H1 (cell line): ENCODE measurements around the gene NSF. TPM values are rescaled to one million over a fixed set of nuclear protein-coding genes. Genes with fewer than 3 reads are reported as not detected.
A peak's percentile ranks its signal among the peaks of the same experiment; 100 is the strongest.

Experiments
- CTCF ChIA-PET: fragments of 300-600 bp; sonication (Branson Sonifier 250); formaldehyde crosslinking; loops from one replicate; lab custom pipeline; 2021; ENCODE audit not compliant: partially characterized antibody; lab: Charles Lee
- POLR2A ChIA-PET: fragments of 300-600 bp; sonication (Branson Sonifier 250); formaldehyde crosslinking; loops from one replicate; lab custom pipeline; 2021; ENCODE audit warnings: inconsistent platforms; ENCODE audit not compliant: partially characterized antibody; lab: Charles Lee
- DNase-seq, 2 experiments: peaks; one replicate each; pipeline versions ENCODE4 v3.0.0 to v3.0.0-alpha.2; 2010 to 2022; ENCODE audit warnings: low spot score in 2 of 2, low read depth in 1 of 2, mixed read lengths in 1 of 2
- FAIRE-seq: peaks from 2 replicates; lab custom pipeline; 2011; peaks lifted over from hg19 to GRCh38; lab: Jason Lieb, UNC
- H2AFZ ChIP-seq: 2 replicates; pipeline ENCODE4 v1.8.1; 2012; ENCODE audit warnings: low read length, inconsistent platforms
- H2AK5ac ChIP-seq: 2 replicates; pipeline ENCODE4 v1.6.1; 2013; ENCODE audit warnings: low read depth, low read length
- H2BK120ac ChIP-seq: replicated peaks from 2 replicates; pipeline ENCODE3; 2013; ENCODE audit warnings: low read depth, low read length, inconsistent platforms
- H2BK12ac ChIP-seq: 2 replicates; pipeline ENCODE4 v1.6.1; 2013; ENCODE audit warnings: low read depth, low read length
- H2BK15ac ChIP-seq: 2 replicates; pipeline ENCODE4 v1.6.1; 2013; ENCODE audit warnings: low read length
- H2BK20ac ChIP-seq: 2 replicates; pipeline ENCODE4 v1.6.1; 2013; ENCODE audit warnings: low read length
- H2BK5ac ChIP-seq: 2 replicates; pipeline ENCODE4 v1.6.1; 2013; ENCODE audit warnings: low read depth, low read length
- H3K14ac ChIP-seq: 2 replicates; pipeline ENCODE4 v1.6.1; 2013; ENCODE audit warnings: inconsistent platforms; ENCODE audit not compliant: insufficient read length
- H3K18ac ChIP-seq: 2 replicates; pipeline ENCODE4 v1.6.1; 2013; ENCODE audit warnings: low read length; ENCODE audit errors: extremely low read depth
- H3K23ac ChIP-seq: 2 replicates; pipeline ENCODE4 v1.6.1; 2013; ENCODE audit warnings: inconsistent platforms; ENCODE audit not compliant: insufficient read length
- H3K23me2 ChIP-seq: 2 replicates; pipeline ENCODE4 v1.6.1; 2013; ENCODE audit warnings: low read depth, low read length
- H3K27ac ChIP-seq: 2 replicates; pipeline ENCODE4 v1.6.1; 2011; ENCODE audit warnings: low read depth, low read length, inconsistent platforms
- H3K27me3 ChIP-seq, 4 experiments: replicated peaks in 1 of 4; 1 replicate in 1 of 4; 2 replicates in 3 of 4; pipeline versions ENCODE4 v1.6.1 to v1.8.1; 2011 to 2013; ENCODE audit warnings: low read length in 3 of 4, mild to moderate bottlenecking in 3 of 4, inconsistent platforms in 2 of 4, mixed read lengths in 2 of 4, moderate library complexity in 1 of 4; ENCODE audit not compliant: control insufficient read depth in 3 of 4, insufficient read depth in 3 of 4; ENCODE audit errors: extremely low read depth in 1 of 4
- H3K36me3 ChIP-seq, 4 experiments: 2 replicates each; pipeline versions ENCODE4 v1.6.1 to v1.8.1; 2011 to 2013; ENCODE audit warnings: mild to moderate bottlenecking in 4 of 4, low read length in 3 of 4, moderate library complexity in 2 of 4, control low read depth in 1 of 4, inconsistent platforms in 1 of 4; ENCODE audit not compliant: insufficient read depth in 4 of 4, control insufficient read depth in 2 of 4
- H3K4ac ChIP-seq: replicated peaks from 2 replicates; pipeline ENCODE3; 2013; ENCODE audit warnings: low read length, low read depth, mixed read lengths, inconsistent platforms; ENCODE audit not compliant: insufficient read length
- H3K4me1 ChIP-seq, 4 experiments: replicated peaks in 1 of 4; 1 replicate in 1 of 4; 2 replicates in 3 of 4; pipeline versions ENCODE4 v1.6.1 to v1.8.1; 2011 to 2013; ENCODE audit warnings: low read length in 3 of 4, inconsistent platforms in 2 of 4, mixed read lengths in 1 of 4; ENCODE audit not compliant: insufficient read depth in 4 of 4, control insufficient read depth in 3 of 4
- H3K4me2 ChIP-seq, 2 experiments: 2 replicates each; pipeline versions ENCODE4 v1.6.1 to v1.8.1; 2011 to 2013; ENCODE audit warnings: low read depth in 2 of 2, low read length in 2 of 2, control low read depth in 1 of 2, inconsistent platforms in 1 of 2, mild to moderate bottlenecking in 1 of 2; ENCODE audit not compliant: insufficient read depth in 1 of 2
- H3K4me3 ChIP-seq, 4 experiments: fragments of 200-600, 300-600 bp in 1 of 4; sonication (generic), shearing (Covaris generic), sonication (Bioruptor Twin) in 1 of 4; 2 replicates each; pipeline versions ENCODE4 v1.5.1 to v1.8.1; 2011 to 2016; ENCODE audit warnings: low read length in 4 of 4, low read depth in 3 of 4, control low read depth in 2 of 4, inconsistent platforms in 2 of 4, mild to moderate bottlenecking in 2 of 4, mixed read lengths in 1 of 4, moderate library complexity in 1 of 4; ENCODE audit not compliant: insufficient read depth in 2 of 4; ENCODE audit errors: extremely low read depth in 1 of 4
- H3K56ac ChIP-seq: replicated peaks from 2 replicates; pipeline ENCODE3; 2013; ENCODE audit warnings: low read depth, mild to moderate bottlenecking, mixed read lengths, low read length, inconsistent platforms; ENCODE audit not compliant: insufficient read length
- H3K79me1 ChIP-seq: 2 replicates; pipeline ENCODE4 v1.6.1; 2013; ENCODE audit warnings: low read depth, low read length, control low read depth
- H3K79me2 ChIP-seq, 2 experiments: 2 replicates each; pipeline versions ENCODE4 v1.6.1 to v1.8.1; 2012 to 2013; ENCODE audit warnings: low read length in 2 of 2, mild to moderate bottlenecking in 2 of 2, inconsistent platforms in 1 of 2; ENCODE audit not compliant: insufficient read depth in 2 of 2, control insufficient read depth in 1 of 2
- H3K9ac ChIP-seq, 4 experiments: replicated peaks in 1 of 4; 1 replicate in 1 of 4; 2 replicates in 3 of 4; pipeline versions ENCODE4 v1.6.1 to v1.8.1; 2011 to 2013; ENCODE audit warnings: low read depth in 3 of 4, low read length in 3 of 4, control low read depth in 2 of 4, mild to moderate bottlenecking in 2 of 4, moderate library complexity in 2 of 4, inconsistent platforms in 1 of 4; ENCODE audit errors: extremely low read depth in 1 of 4
- H3K9me3 ChIP-seq, 2 experiments: 2 replicates each; pipeline versions ENCODE4 v1.6.1 to v1.8.1; 2012 to 2013; ENCODE audit warnings: mild to moderate bottlenecking in 2 of 2, moderate library complexity in 2 of 2, control low read depth in 1 of 2, inconsistent platforms in 1 of 2, low read depth in 1 of 2, low read length in 1 of 2, mixed read lengths in 1 of 2; ENCODE audit not compliant: insufficient read depth in 2 of 2
- H4K20me1 ChIP-seq, 2 experiments: replicated peaks in 1 of 2; 2 replicates each; pipeline versions ENCODE3 to v1.8.1; 2011 to 2013; ENCODE audit warnings: inconsistent platforms in 2 of 2, low read length in 2 of 2, mild to moderate bottlenecking in 1 of 2; ENCODE audit not compliant: insufficient read depth in 2 of 2, control insufficient read depth in 1 of 2
- H4K5ac ChIP-seq: 2 replicates; pipeline ENCODE4 v1.6.1; 2013; ENCODE audit warnings: low read length, low read depth, mixed read lengths, inconsistent platforms; ENCODE audit not compliant: insufficient read length
- H4K8ac ChIP-seq: 2 replicates; pipeline ENCODE4 v1.8.0; 2013; ENCODE audit warnings: mild to moderate bottlenecking, moderate library complexity, low read length, inconsistent platforms; ENCODE audit not compliant: insufficient read depth; ENCODE audit errors: extremely low read depth
- H4K91ac ChIP-seq: replicated peaks from 2 replicates; pipeline ENCODE3; 2013; ENCODE audit warnings: low read length, mixed read lengths, inconsistent platforms; ENCODE audit not compliant: insufficient read length
- CREB1 ChIP-seq: IDR thresholded peaks from 2 replicates; pipeline ENCODE4 v1.6.1; 2012; ENCODE audit warnings: inconsistent platforms
- CTBP2 ChIP-seq: IDR thresholded peaks from 2 replicates; pipeline ENCODE4 v1.7.0; 2011; ENCODE audit warnings: borderline replicate concordance, mild to moderate bottlenecking, moderate library complexity, mixed read lengths, low read length; ENCODE audit not compliant: insufficient read depth, insufficient read length
- GTF2F1 ChIP-seq: IDR thresholded peaks from 2 replicates; pipeline ENCODE4 v1.6.1; 2012; ENCODE audit warnings: low read depth, low read length, improper control_type of control experiment, borderline replicate concordance
- HDAC2 ChIP-seq, 2 experiments: fragments of 300-600 bp in 1 of 2; sonication (generic) in 1 of 2; IDR thresholded peaks; 2 replicates each; pipeline ENCODE4 v1.6.1; 2011 to 2012; ENCODE audit warnings: low read depth in 2 of 2, low read length in 2 of 2, mild to moderate bottlenecking in 2 of 2, moderate library complexity in 2 of 2, borderline replicate concordance in 1 of 2, inconsistent platforms in 1 of 2
- HDAC6 ChIP-seq: IDR thresholded peaks from one replicate; pipeline ENCODE4 v1.7.1; 2012; ENCODE audit warnings: low read depth, mild to moderate bottlenecking, inconsistent platforms, low read length, moderate library complexity
- KDM5A ChIP-seq: fragments of 200-600 bp; IDR thresholded peaks from 2 replicates; pipeline ENCODE4 v1.7.1; 2012; ENCODE audit warnings: mild to moderate bottlenecking, low read length, inconsistent platforms, mixed read lengths
- POU5F1 ChIP-seq: IDR thresholded peaks from 2 replicates; pipeline ENCODE4 v1.6.1; 2011; ENCODE audit warnings: low read depth, mild to moderate bottlenecking, low read length, moderate library complexity
- SAP30 ChIP-seq: fragments of 300-600 bp; sonication (generic); IDR thresholded peaks from 2 replicates; pipeline ENCODE4 v1.7.1; 2012; ENCODE audit warnings: low read length, moderate library complexity, mild to moderate bottlenecking, inconsistent platforms; ENCODE audit not compliant: insufficient read depth, insufficient replicate concordance
- TBP ChIP-seq: IDR thresholded peaks from 2 replicates; pipeline ENCODE4 v1.6.1; 2011; ENCODE audit warnings: low read depth, low read length, improper control_type of control experiment
- WGBS, 2 experiments: shearing (Covaris generic) in 1 of 2; methylation state at CpG; one replicate each; pipeline versions ENCODE4 v1.1.6 to v1.1.7; 2013 to 2015; ENCODE audit warnings: low lambda C conversion rate in 2 of 2, mixed read lengths in 2 of 2, inconsistent platforms in 1 of 2, low coverage in 1 of 2, missing lambda C conversion rate in 1 of 2; ENCODE audit not compliant: insufficient replicate concordance in 2 of 2, insufficient coverage in 1 of 2, insufficient read length in 1 of 2; ENCODE audit errors: extremely low coverage in 1 of 2, missing lambda C conversion rate in 1 of 2; 5-methylcytosine and 5-hydroxymethylcytosine counted together
- polyA plus RNA-seq, 7 experiments: library from polyadenylated mRNA; depleted of rRNA in 3 of 7; stranded (reverse) in 5 of 7; unstranded in 2 of 7; fragments of >200 nt in 5 of 7; fragments of 200-250 nt in 2 of 7; gene quantifications; 1 replicate in 5 of 7; 2 replicates in 1 of 7; 4 replicates in 1 of 7; pipeline versions ENCODE4 v1.2.1 to v1.2.3, GENCODE V29; 2011 to 2013; ENCODE audit warnings: missing spikeins in 2 of 7, mixed read lengths in 2 of 7
- total RNA-seq: library from RNA; stranded (reverse); fragmentation: NEBNext Ultra II Directional; extraction: Animal tissue kit (Norgen Biotek cat#: 25700); gene quantifications from 2 replicates; pipeline ENCODE4 v1.2.1, GENCODE V29; 2021
- TF ChIP-seq, protein P1 (sequence below): IDR thresholded peaks from 2 replicates; pipeline ENCODE4 v1.6.1; 2012; ENCODE audit warnings: inconsistent platforms
- TF ChIP-seq, protein P2 (sequence below): IDR thresholded peaks from 2 replicates; pipeline ENCODE4 v1.6.1; 2012; ENCODE audit warnings: inconsistent platforms

NSF gene
- total and polyA plus RNA-seq, 2 of the 8 experiments (the other 6 are each of a cell fraction or from before 2014, with no cell fraction given): 13.0 to 27.7 TPM

DNA sequence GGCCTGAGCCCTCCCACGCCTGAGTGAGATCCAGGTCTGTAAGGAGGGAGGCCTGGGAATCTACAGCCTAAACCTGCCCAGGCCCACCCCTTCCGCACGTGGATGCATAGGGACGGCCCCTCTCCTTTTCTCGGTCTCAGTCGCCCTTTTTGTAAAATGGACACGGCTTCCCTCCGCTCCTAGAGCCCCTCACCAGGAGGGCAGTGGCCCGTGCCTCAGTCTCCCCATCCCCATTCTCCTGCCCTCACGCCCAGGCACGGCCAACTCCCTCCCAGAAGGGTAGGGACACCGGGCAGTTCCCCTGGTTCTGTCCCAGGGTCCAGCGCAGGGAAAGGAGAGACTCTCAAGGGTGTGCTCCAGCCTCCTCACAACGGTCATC is 180.0 kb downstream of the NSF start:
- no peak overlapping the region for H3K4ac ChIP-seq
- H3K56ac ChIP-seq: no peak overlapping the region
- H3K27ac ChIP-seq: no peak overlapping the region
- H4K91ac ChIP-seq: no peak overlapping the region
- H3K79me2 ChIP-seq: no peaks in the 10 kb centered on the region
- H2AFZ ChIP-seq: no peak overlapping the region
- H2BK20ac ChIP-seq: 0 out of 2 replicates have a peak overlapping the region, but pooled peaks have one; percentile 72
- FAIRE-seq (no peak), DNase-seq (peak in 1 of 2 experiments; percentile 53)
- peaks cover 0 to 2% of the 10 kb centered on the region in 2 experiments; a peak in 1 of 4 replicates for H3K9me3 ChIP-seq
- H2BK120ac ChIP-seq: peak overlapping the region; percentile 71
- peaks cover 6 to 32% (median 25%) of the 10 kb centered on the region in 4 experiments for H3K4me1 ChIP-seq
- peaks cover 7 to 12% of the 10 kb centered on the region in 2 experiments for H4K20me1 ChIP-seq
- CTCF ChIA-PET: interaction anchor here (0.6 to 1.2 kb wide), 3 partner anchors 40 to 61 kb away, joined by 3 to 4 read pairs (median 3); no protein-coding TSS in a partner anchor
- H2BK15ac ChIP-seq: no peak overlapping the region
- no peaks in the 10 kb centered on the region for H3K79me1 ChIP-seq
- H2BK5ac ChIP-seq: 0 out of 2 replicates have a peak overlapping the region, but pooled peaks have one; percentile 52
- H3K23ac ChIP-seq: no peak overlapping the region
- 55% methylated on average over 14 of the region's 14 CpGs; no CpG with 5 or more reads in 1 of the 2 experiments for WGBS, 2 experiments
- peak overlapping the region; percentile 68 for H2BK12ac ChIP-seq
- H3K18ac ChIP-seq: peak overlapping the region; percentile 71
- H3K36me3 ChIP-seq: no peaks in the 10 kb centered on the region; a peak in 1 of 8 replicates
- peaks cover 46 to 65% (median 64%) of the 10 kb centered on the region in 4 experiments for H3K27me3 ChIP-seq
- H3K14ac ChIP-seq: no peak overlapping the region
- 0 out of 2 replicates have a peak overlapping the region, but pooled peaks have one; percentile 16 for H2AK5ac ChIP-seq
- peak overlapping the region in 3 of 4 experiments; percentile 23 to 60 (median 25); a peak in 5 of 8 replicates for H3K4me3 ChIP-seq
- H3K23me2 ChIP-seq: peaks cover 10% of the 10 kb centered on the region; the same call in 1 of the 2 replicates
- H4K8ac ChIP-seq: peak overlapping the region; percentile 83; the same call in 1 of the 2 replicates
- POLR2A ChIA-PET: interaction anchor here (1.4 kb wide), 1 partner anchor 14 kb away, joined by 3 read pairs; no protein-coding TSS in a partner anchor
- H3K4me2 ChIP-seq: peak overlapping the region; percentile 75 to 86
- H3K9ac ChIP-seq: peak overlapping the region in 1 of 4 experiments; percentile 16; a peak in 1 of 7 replicates
- H4K5ac ChIP-seq: no peak overlapping the region
- no peak for TF ChIP-seq CTBP2
- TF ChIP-seq, protein P1, sequence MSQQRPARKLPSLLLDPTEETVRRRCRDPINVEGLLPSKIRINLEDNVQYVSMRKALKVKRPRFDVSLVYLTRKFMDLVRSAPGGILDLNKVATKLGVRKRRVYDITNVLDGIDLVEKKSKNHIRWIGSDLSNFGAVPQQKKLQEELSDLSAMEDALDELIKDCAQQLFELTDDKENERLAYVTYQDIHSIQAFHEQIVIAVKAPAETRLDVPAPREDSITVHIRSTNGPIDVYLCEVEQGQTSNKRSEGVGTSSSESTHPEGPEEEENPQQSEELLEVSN: 0 out of 2 replicates have a peak, but pooled peaks have one; percentile 10
- TF ChIP-seq HDAC6: no peak
- no peak for TF ChIP-seq TBP
- TF ChIP-seq SAP30: no peak
- TF ChIP-seq KDM5A: no peak
- TF ChIP-seq GTF2F1: no peak
- TF ChIP-seq POU5F1: no peak
- TF ChIP-seq CREB1: no peak
- TF ChIP-seq, protein P2, sequence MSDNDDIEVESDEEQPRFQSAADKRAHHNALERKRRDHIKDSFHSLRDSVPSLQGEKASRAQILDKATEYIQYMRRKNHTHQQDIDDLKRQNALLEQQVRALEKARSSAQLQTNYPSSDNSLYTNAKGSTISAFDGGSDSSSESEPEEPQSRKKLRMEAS: peak; percentile 35; the same call in 1 of the 2 replicates
- TF ChIP-seq HDAC2 (IDR thresholded peaks at IDR 0.05; ENCODE audit: borderline replicate concordance in 1 of 2, low read depth in 2 of 2, low read length in 2 of 2): no peak
